ENCODE results near the gene RFX7. TPM values are rescaled to one million over a fixed set of nuclear protein-coding genes. Genes with fewer than 3 reads are reported as not detected.

Gene RFX7
- total RNA-seq, 1 experiment from 2014 or later, result 43.4 TPM

DNA sequence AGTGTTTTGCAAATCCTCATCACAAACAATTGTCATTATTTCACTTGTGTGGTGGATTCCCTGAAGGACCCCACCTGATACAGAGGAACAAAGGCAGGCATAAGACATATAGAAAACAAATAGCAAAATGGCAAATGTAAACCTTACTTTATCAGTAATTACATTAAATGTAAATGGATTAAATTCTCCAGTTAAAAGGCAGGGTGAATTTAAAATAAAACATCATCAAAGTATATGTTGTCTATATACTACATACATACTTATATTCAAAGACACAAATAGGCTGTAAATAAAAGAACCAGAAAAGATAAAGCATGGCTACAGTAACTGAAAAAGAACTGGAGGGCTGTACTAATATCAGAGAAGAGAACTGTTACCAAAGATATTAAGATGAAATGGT, 117.3 kb downstream of the RFX7 start:
- Histone ChIP-seq H3K4me2 (ENCODE audit: insufficient read depth, insufficient read length, low read length) (no peak overlapping the region), H2BK20ac (ENCODE audit: low read depth, low read length, poor library complexity, severe bottlenecking) (no peak overlapping the region), H2BK12ac (ENCODE audit: insufficient read length, low read depth, low read length) (no peak overlapping the region), H2BK15ac (ENCODE audit: low read depth, low read length) (no peak overlapping the region), H3K23me2 (ENCODE audit: insufficient read length, low read depth, low read length, poor library complexity, severe bottlenecking) (no peaks in the 10 kb centered on the region), H4K20me1 (ENCODE audit: control insufficient read depth, insufficient read depth, insufficient read length) (no peaks in the 10 kb centered on the region), H4K5ac (ENCODE audit: insufficient read length, low read depth, low read length) (no peak overlapping the region), H2AFZ (ENCODE audit: low read length) (no peak overlapping the region), H3K27ac (ENCODE audit: insufficient read length, low read depth, low read length) (no peak overlapping the region), H4K8ac (replicated peaks; ENCODE audit: insufficient read length, low read depth, low read length) (no peak overlapping the region), H3K27me3 (ENCODE audit: insufficient read depth, low read length) (no peaks in the 10 kb centered on the region), H3T11ph (ENCODE audit: low read length) (no peak overlapping the region), H2AK5ac (ENCODE audit: insufficient read length, low read length) (no peak overlapping the region), H3K9me3 (ENCODE audit: control insufficient read depth, low read depth, low read length) (peaks cover 4% of the 10 kb centered on the region), H3K18ac (ENCODE audit: insufficient read length, low read depth, low read length) (no peak overlapping the region), H3K79me1 (ENCODE audit: insufficient read depth, low read depth, low read length, poor library complexity, severe bottlenecking) (peaks cover 3% of the 10 kb centered on the region), H3K4me1 (ENCODE audit: insufficient read depth, low read length) (no peaks in the 10 kb centered on the region), H4K91ac (ENCODE audit: insufficient read length, low read depth, low read length) (no peak overlapping the region), H3K4ac (ENCODE audit: low read depth, low read length) (no peak overlapping the region), H3K9ac (ENCODE audit: extremely low read depth, insufficient read length, low read length) (no peak overlapping the region), H3K23ac (ENCODE audit: insufficient read length, low read depth, low read length) (no peak overlapping the region), H2BK120ac (ENCODE audit: low read depth, low read length, poor library complexity, severe bottlenecking) (no peak overlapping the region), H3K56ac (ENCODE audit: insufficient read length, low read depth, low read length) (no peak overlapping the region), H2BK5ac (ENCODE audit: insufficient read length, low read length) (no peak overlapping the region), H3K79me2 (ENCODE audit: insufficient read depth, low read length) (no peaks in the 10 kb centered on the region), H3K14ac (ENCODE audit: insufficient read depth, low read length) (no peak overlapping the region)
- no peaks in the 10 kb centered on the region for H3K27me3 Mint-ChIP-seq (ENCODE audit: low read depth)
- peaks cover 90 to 100% (median 92%) of the 10 kb centered on the region in 3 experiments for H3K36me3 Mint-ChIP-seq (ENCODE audit: insufficient read depth in 1 of 3, low read depth in 3 of 3)
- no peak overlapping the region for H3K27ac Mint-ChIP-seq
- peaks cover 49 to 75% of the 10 kb centered on the region in 2 experiments for H3K9me3 Mint-ChIP-seq
- DNase-seq, result no peak
- TF ChIP-seq, protein P1, sequence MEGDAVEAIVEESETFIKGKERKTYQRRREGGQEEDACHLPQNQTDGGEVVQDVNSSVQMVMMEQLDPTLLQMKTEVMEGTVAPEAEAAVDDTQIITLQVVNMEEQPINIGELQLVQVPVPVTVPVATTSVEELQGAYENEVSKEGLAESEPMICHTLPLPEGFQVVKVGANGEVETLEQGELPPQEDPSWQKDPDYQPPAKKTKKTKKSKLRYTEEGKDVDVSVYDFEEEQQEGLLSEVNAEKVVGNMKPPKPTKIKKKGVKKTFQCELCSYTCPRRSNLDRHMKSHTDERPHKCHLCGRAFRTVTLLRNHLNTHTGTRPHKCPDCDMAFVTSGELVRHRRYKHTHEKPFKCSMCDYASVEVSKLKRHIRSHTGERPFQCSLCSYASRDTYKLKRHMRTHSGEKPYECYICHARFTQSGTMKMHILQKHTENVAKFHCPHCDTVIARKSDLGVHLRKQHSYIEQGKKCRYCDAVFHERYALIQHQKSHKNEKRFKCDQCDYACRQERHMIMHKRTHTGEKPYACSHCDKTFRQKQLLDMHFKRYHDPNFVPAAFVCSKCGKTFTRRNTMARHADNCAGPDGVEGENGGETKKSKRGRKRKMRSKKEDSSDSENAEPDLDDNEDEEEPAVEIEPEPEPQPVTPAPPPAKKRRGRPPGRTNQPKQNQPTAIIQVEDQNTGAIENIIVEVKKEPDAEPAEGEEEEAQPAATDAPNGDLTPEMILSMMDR (conservative IDR thresholded peaks at IDR 0.05), result no peak
- no peaks in the 10 kb centered on the region for H3K4me1 Mint-ChIP-seq
- no peak overlapping the region for H3K4me3 Mint-ChIP-seq

Measured in H9 (cell line).